Ishikawa (cell line): ENCODE data around the gene EPB41L2.

Experiments used
- CEBPB ChIP-seq: IDR thresholded peaks from 2 replicates; pipeline ENCODE4 v1.6.1; 2012
- CREB1 ChIP-seq: IDR thresholded peaks from 2 replicates; pipeline ENCODE4 v1.6.1; 2012; ENCODE audit warnings: low read depth
- EGR1 ChIP-seq: IDR thresholded peaks from 2 replicates; pipeline ENCODE4 v1.6.1; 2012
- EP300 ChIP-seq: IDR thresholded peaks from 2 replicates; pipeline ENCODE4 v1.6.1; 2012; ENCODE audit warnings: borderline replicate concordance
- FOXM1 ChIP-seq: IDR thresholded peaks from 2 replicates; pipeline ENCODE4 v1.6.1; 2012; ENCODE audit warnings: low read depth, borderline replicate concordance
- NFIC ChIP-seq: IDR thresholded peaks from 2 replicates; pipeline ENCODE4 v1.6.1; 2012
- RAD21 ChIP-seq: IDR thresholded peaks from 2 replicates; pipeline ENCODE4 v1.6.1; 2012; ENCODE audit warnings: low read depth
- TAF1 ChIP-seq: IDR thresholded peaks from 2 replicates; pipeline ENCODE4 v1.6.1; 2012; ENCODE audit warnings: low read depth, mild to moderate bottlenecking
- TCF12 ChIP-seq: IDR thresholded peaks from 2 replicates; pipeline ENCODE4 v1.6.1; 2012; ENCODE audit warnings: low read depth
- TEAD4 ChIP-seq: IDR thresholded peaks from 2 replicates; pipeline ENCODE4 v1.6.1; 2012
- YY1 ChIP-seq: IDR thresholded peaks from 2 replicates; pipeline ENCODE4 v1.6.1; 2012; ENCODE audit warnings: low read depth
- ZBTB7A ChIP-seq: IDR thresholded peaks from 2 replicates; pipeline ENCODE4 v1.6.1; 2012; ENCODE audit warnings: low read depth
- TF ChIP-seq, protein P1 (sequence below): IDR thresholded peaks from 2 replicates; pipeline ENCODE4 v1.6.1; 2012
- TF ChIP-seq, protein P2 (sequence below): IDR thresholded peaks from 2 replicates; pipeline ENCODE4 v1.6.1; 2012; ENCODE audit warnings: low read depth, mild to moderate bottlenecking
- TF ChIP-seq, protein P3 (sequence below): IDR thresholded peaks from 2 replicates; pipeline ENCODE4 v1.6.1; 2012

EPB41L2 gene

DNA sequence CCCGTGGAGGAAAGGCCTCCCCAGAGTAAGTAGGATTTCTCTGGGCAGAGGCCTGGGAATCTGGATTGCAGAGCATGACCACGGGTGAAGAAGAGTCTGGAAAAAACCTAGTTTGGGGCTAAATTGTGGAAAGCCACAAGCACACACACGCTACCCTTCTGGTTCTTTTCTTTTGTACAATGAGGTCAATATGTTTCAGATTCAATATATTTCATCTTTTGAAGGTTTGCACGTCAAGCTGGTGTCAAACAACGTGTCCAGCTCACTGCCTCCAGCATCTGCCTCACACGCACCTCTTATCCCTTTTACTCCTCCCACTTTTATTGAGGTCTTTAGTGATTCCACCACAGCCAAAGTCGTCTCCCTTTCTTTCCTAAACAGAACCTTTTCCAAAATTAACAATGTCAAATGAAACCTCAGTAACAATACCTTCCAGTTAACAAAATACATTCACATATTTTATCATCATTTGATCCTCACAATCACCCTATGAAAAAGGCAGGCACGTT is 773 bp upstream of the EPB41L2 start:
- TF ChIP-seq YY1 (no peak), TCF12 (peak; percentile 47), ZBTB7A (no peak)
- TF ChIP-seq, protein P1, sequence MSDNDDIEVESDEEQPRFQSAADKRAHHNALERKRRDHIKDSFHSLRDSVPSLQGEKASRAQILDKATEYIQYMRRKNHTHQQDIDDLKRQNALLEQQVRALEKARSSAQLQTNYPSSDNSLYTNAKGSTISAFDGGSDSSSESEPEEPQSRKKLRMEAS = 0 out of 2 replicates have a peak, but pooled peaks have one; percentile 6

DNA sequence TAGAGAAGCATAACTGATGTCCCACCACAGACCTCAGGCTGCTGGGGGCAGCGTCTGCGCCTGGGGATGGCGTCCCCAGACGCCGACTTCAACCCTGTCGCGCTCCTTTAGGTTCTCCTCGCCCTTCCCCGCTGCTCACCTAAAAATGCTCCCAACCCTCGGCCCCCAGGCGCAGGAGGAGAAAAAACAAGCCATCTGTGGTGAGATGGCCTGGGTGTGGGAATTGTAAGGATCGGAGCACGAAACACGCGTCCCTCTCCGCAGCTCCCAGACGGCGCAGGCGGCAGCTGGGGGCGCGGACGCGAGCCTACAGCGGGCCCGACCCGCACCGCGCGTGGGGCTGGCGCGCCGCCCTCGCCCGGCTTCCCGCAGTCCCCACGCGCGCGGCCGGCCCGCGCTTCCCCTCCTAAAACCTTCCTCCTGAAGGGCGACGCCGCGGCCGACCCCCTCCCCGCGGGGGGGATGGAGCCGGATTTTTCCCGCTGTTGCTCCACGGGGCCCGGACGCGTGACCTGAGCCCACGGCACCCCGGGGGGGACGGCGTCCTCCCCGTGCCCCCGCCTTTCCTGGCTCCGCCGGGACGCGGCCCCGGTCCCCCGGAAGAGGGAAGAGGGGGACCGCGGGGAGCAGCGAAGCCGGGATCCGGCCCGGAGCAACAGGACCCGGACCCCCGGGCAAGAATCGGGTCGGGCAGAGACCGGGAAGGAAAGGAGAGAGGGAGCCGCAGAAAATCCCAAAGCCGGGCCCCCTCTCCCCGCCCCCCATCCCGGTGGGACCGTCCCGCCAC is 611 bp downstream of the EPB41L2 start:
- TF ChIP-seq TAF1 (no peak), EGR1 (no peak; the same call in 1 of the 2 replicates), NFIC (no peak), ZBTB7A (0 out of 2 replicates have a peak, but pooled peaks have one; percentile 5), CREB1 (no peak), CEBPB (no peak), TEAD4 (no peak), FOXM1 (no peak), EP300 (no peak), RAD21 (no peak)
- TF ChIP-seq, protein P2, sequence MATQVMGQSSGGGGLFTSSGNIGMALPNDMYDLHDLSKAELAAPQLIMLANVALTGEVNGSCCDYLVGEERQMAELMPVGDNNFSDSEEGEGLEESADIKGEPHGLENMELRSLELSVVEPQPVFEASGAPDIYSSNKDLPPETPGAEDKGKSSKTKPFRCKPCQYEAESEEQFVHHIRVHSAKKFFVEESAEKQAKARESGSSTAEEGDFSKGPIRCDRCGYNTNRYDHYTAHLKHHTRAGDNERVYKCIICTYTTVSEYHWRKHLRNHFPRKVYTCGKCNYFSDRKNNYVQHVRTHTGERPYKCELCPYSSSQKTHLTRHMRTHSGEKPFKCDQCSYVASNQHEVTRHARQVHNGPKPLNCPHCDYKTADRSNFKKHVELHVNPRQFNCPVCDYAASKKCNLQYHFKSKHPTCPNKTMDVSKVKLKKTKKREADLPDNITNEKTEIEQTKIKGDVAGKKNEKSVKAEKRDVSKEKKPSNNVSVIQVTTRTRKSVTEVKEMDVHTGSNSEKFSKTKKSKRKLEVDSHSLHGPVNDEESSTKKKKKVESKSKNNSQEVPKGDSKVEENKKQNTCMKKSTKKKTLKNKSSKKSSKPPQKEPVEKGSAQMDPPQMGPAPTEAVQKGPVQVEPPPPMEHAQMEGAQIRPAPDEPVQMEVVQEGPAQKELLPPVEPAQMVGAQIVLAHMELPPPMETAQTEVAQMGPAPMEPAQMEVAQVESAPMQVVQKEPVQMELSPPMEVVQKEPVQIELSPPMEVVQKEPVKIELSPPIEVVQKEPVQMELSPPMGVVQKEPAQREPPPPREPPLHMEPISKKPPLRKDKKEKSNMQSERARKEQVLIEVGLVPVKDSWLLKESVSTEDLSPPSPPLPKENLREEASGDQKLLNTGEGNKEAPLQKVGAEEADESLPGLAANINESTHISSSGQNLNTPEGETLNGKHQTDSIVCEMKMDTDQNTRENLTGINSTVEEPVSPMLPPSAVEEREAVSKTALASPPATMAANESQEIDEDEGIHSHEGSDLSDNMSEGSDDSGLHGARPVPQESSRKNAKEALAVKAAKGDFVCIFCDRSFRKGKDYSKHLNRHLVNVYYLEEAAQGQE = no peak
- TF ChIP-seq, protein P1 = peak; percentile 48

DNA sequence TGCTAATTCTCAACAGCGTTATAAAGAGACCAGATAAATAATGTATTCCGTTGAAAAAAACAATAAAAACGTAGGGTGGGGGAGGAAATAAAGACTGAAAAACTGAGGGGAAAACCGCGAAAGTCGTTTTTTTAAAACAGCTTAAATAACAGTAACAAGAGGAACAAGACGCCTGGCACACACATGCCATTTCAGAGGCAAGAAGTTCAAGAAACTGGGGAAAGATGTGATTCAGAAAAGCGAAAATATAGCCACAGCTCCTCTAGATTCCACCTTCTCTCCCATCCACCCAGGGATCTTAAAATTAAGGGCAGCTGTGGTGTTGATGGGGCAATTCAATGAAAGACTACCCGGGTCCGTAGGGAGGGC is 1.3 kb downstream of the EPB41L2 start:
- TF ChIP-seq, protein P1 = no peak
- TF ChIP-seq, protein P2 = no peak

DNA sequence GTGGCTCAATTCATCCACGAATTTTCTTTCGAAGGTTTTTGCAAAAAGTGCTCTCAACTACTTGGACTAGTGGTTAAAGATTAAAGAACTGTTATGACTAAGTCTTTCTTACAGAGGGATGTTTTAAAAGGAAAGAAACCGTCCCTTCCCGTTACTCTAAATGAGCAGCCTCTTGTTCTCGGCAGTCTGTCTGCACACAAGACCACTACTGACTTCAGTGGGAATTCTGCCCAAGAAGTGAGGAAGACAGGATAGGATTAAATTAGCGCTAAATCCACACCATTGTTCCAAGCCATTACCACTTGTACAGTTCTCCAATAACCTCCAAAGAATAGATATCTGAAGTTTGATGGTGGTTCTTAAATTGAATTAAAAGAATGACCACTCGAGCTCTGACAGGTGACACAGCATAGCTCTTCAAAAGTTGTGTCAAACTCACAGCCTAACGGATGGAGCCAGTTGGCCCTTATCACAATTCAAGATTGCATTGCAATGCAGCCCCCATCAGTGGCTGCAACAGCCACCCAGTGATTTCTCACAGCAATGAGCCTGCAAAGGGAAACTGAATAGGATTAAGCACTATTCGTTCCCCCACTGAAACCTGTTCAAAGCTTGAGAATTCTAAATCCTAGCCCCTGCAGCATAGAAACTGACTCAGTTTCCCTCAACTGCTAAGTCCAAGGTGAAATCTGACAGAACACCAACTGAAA is 1.8 kb downstream of the EPB41L2 start:
- no peak for TF ChIP-seq TAF1
- no peak for TF ChIP-seq RAD21
- no peak for TF ChIP-seq ZBTB7A
- no peak for TF ChIP-seq EGR1
- TF ChIP-seq, protein P2 = no peak
- no peak for TF ChIP-seq CREB1
- TF ChIP-seq NFIC = no peak
- no peak for TF ChIP-seq YY1
- TF ChIP-seq, protein P3, sequence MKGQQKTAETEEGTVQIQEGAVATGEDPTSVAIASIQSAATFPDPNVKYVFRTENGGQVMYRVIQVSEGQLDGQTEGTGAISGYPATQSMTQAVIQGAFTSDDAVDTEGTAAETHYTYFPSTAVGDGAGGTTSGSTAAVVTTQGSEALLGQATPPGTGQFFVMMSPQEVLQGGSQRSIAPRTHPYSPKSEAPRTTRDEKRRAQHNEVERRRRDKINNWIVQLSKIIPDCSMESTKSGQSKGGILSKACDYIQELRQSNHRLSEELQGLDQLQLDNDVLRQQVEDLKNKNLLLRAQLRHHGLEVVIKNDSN = no peak
- no peak for TF ChIP-seq CEBPB
- no peak for TF ChIP-seq TEAD4
- TF ChIP-seq, protein P1 = no peak
- TF ChIP-seq FOXM1 = no peak
- no peak for TF ChIP-seq EP300
